Measurements from ENCODE around the gene MINDY4.

- TF ChIP-seq CTCF (conservative IDR thresholded peaks at IDR 0.05 in 1 of 2, IDR thresholded peaks at IDR 0.05 in 1 of 2; ENCODE audit: extremely low read depth in 1 of 2, insufficient read depth in 1 of 2, low read depth in 1 of 2, low read length in 2 of 2) (no peak), EZH2 (IDR thresholded peaks at IDR 0.05; ENCODE audit: borderline replicate concordance, low read length) (no peak)
These were observed 21.2 kb upstream of the MINDY4 start for GRCh38 chr7:30750010-30750409.
